ENCODE measurements around the gene SFRP5.

The SFRP5 gene

GRCh38 chr10:97763947-97764346 lies 7.9 kb downstream of the SFRP5 start:
- no peak for FAIRE-seq

- no peak for FAIRE-seq
These were observed 8.4 kb downstream of the SFRP5 start for GRCh38 chr10:97763411-97763810.

GRCh38 chr10:97762816-97763215 lies 9.0 kb downstream of the SFRP5 start:
- no peak for FAIRE-seq

GRCh38 chr10:97762056-97762455 lies 9.7 kb downstream of the SFRP5 start:
- FAIRE-seq: no peak

- FAIRE-seq: no peak
These were observed 10.4 kb downstream of the SFRP5 start for GRCh38 chr10:97761331-97761865.

- FAIRE-seq: no peak
These were observed 11.1 kb downstream of the SFRP5 start for GRCh38 chr10:97760461-97761257.

- no peak for FAIRE-seq
These were observed 11.9 kb downstream of the SFRP5 start for GRCh38 chr10:97759946-97760345.

- FAIRE-seq: no peak
These were observed 12.5 kb downstream of the SFRP5 start for GRCh38 chr10:97759158-97759887.

- FAIRE-seq: no peak
These were observed 14.3 kb downstream of the SFRP5 start for GRCh38 chr10:97757471-97757870.

- FAIRE-seq: no peak
These were observed 16.1 kb downstream of the SFRP5 start for GRCh38 chr10:97755718-97756117.

- FAIRE-seq: no peak
These were observed 17.1 kb downstream of the SFRP5 start for GRCh38 chr10:97754726-97755125.

GRCh38 chr10:97752956-97753355 lies 18.8 kb downstream of the SFRP5 start:
- no peak for FAIRE-seq

- FAIRE-seq: no peak
These were observed 23.7 kb downstream of the SFRP5 start for GRCh38 chr10:97748116-97748515.

- FAIRE-seq: no peak
These were observed 24.2 kb downstream of the SFRP5 start for GRCh38 chr10:97747573-97747972.

- no peak for FAIRE-seq
These were observed 27.3 kb downstream of the SFRP5 start for GRCh38 chr10:97744405-97745035.

GRCh38 chr10:97743169-97743943 lies 28.4 kb downstream of the SFRP5 start:
- no peak for FAIRE-seq

GRCh38 chr10:97740613-97741012 lies 31.2 kb downstream of the SFRP5 start:
- FAIRE-seq: no peak

GRCh38 chr10:97738616-97739015 lies 33.2 kb downstream of the SFRP5 start:
- FAIRE-seq: no peak

- no peak for FAIRE-seq
These were observed 34.0 kb downstream of the SFRP5 start for GRCh38 chr10:97737770-97738265.

- FAIRE-seq: no peak
These were observed 34.7 kb downstream of the SFRP5 start, which contains the start of gene ZFYVE27 for GRCh38 chr10:97736902-97737769. TSS of gene ZFYVE27 (plus strand) at chr10:97737128. CDS start at chr10:97738478, 1,350 bp downstream.

- no peak for FAIRE-seq
These were observed 35.3 kb downstream of the SFRP5 start for GRCh38 chr10:97736403-97736901.
